Neuronal stem cell (in vitro differentiated cells): ENCODE results near the gene CD34.

Experiments
- DNase-seq: peaks from one replicate; pipeline ENCODE4 v3.0.0-alpha.2; 2013; ENCODE audit warnings: low spot score
- H2AFZ ChIP-seq: one replicate; pipeline ENCODE4 v1.6.1; 2013; ENCODE audit warnings: mild to moderate bottlenecking, low read length, inconsistent platforms
- H2AK5ac ChIP-seq: 2 replicates; pipeline ENCODE4 v1.6.1; 2013; ENCODE audit warnings: low read depth, mild to moderate bottlenecking, inconsistent platforms, low read length, moderate library complexity, mixed read lengths
- H2BK120ac ChIP-seq: 2 replicates; pipeline ENCODE4 v1.6.1; 2013; ENCODE audit warnings: low read depth, mild to moderate bottlenecking, inconsistent platforms, low read length, moderate library complexity, mixed read lengths
- H2BK12ac ChIP-seq: one replicate; pipeline ENCODE4 v1.6.1; 2013; ENCODE audit warnings: low read length, inconsistent platforms
- H2BK15ac ChIP-seq: 2 replicates; pipeline ENCODE4 v1.6.1; 2013; ENCODE audit warnings: mild to moderate bottlenecking, low read length, inconsistent platforms, mixed read lengths
- H2BK5ac ChIP-seq: one replicate; pipeline ENCODE4 v1.6.1; 2013; ENCODE audit warnings: inconsistent platforms, mild to moderate bottlenecking, low read length, moderate library complexity
- H3K14ac ChIP-seq: one replicate; pipeline ENCODE4 v1.6.1; 2013; ENCODE audit warnings: low read length, inconsistent platforms
- H3K18ac ChIP-seq: 2 replicates; pipeline ENCODE4 v1.6.1; 2013; ENCODE audit warnings: low read length, inconsistent platforms
- H3K23ac ChIP-seq: 2 replicates; pipeline ENCODE4 v1.6.1; 2013; ENCODE audit warnings: low read depth, mild to moderate bottlenecking, mixed read lengths, low read length, inconsistent platforms; ENCODE audit not compliant: poor library complexity
- H3K27ac ChIP-seq: replicated peaks from 3 replicates; pipeline ENCODE4 v1.5.1; 2013; ENCODE audit warnings: low read length, inconsistent platforms
- H3K27me3 ChIP-seq, 3 experiments: 2 replicates each; pipeline ENCODE4 v1.6.1; 2013; ENCODE audit warnings: low read length in 3 of 3, mild to moderate bottlenecking in 2 of 3, inconsistent platforms in 1 of 3, low read depth in 1 of 3, mixed read lengths in 1 of 3, moderate library complexity in 1 of 3; ENCODE audit not compliant: control insufficient read depth in 3 of 3, insufficient read depth in 3 of 3
- H3K36me3 ChIP-seq, 2 donors: replicated peaks in 1 of 2; 2 replicates each; pipeline ENCODE4 v1.6.1; 2013; ENCODE audit warnings: low read length in 2 of 2; ENCODE audit not compliant: control insufficient read depth in 2 of 2, insufficient read depth in 2 of 2
- H3K4ac ChIP-seq: 2 replicates; pipeline ENCODE4 v1.6.1; 2013; ENCODE audit warnings: inconsistent platforms, mild to moderate bottlenecking, low read length, moderate library complexity
- H3K4me1 ChIP-seq, 2 donors: 1 replicate in 1 of 2; 2 replicates in 1 of 2; pipeline ENCODE4 v1.6.1; 2013; ENCODE audit warnings: low read length in 2 of 2, low read depth in 1 of 2; ENCODE audit not compliant: control insufficient read depth in 2 of 2, insufficient read depth in 1 of 2
- H3K4me2 ChIP-seq: one replicate; pipeline ENCODE4 v1.6.1; 2013; ENCODE audit warnings: mild to moderate bottlenecking, low read length, inconsistent platforms; ENCODE audit not compliant: insufficient read depth, poor library complexity, severe bottlenecking
- H3K4me3 ChIP-seq, 2 donors: 2 replicates each; pipeline ENCODE4 v1.5.1; 2013; ENCODE audit warnings: low read length in 2 of 2, mild to moderate bottlenecking in 2 of 2, inconsistent platforms in 1 of 2, moderate library complexity in 1 of 2
- H3K79me1 ChIP-seq: one replicate; pipeline ENCODE4 v1.6.1; 2013; ENCODE audit warnings: low read depth, mild to moderate bottlenecking, inconsistent platforms, low read length, moderate library complexity
- H3K9ac ChIP-seq: one replicate; pipeline ENCODE4 v1.6.1; 2013; ENCODE audit warnings: mild to moderate bottlenecking, low read depth, low read length, inconsistent platforms; ENCODE audit not compliant: poor library complexity
- H3K9me3 ChIP-seq, 2 donors: replicated peaks in 1 of 2; 2 replicates each; pipeline versions ENCODE3 to v1.6.1; 2013; ENCODE audit warnings: low read length in 2 of 2, mild to moderate bottlenecking in 2 of 2, inconsistent platforms in 1 of 2, low read depth in 1 of 2, mixed read lengths in 1 of 2, moderate library complexity in 1 of 2; ENCODE audit not compliant: control insufficient read depth in 2 of 2, insufficient read depth in 1 of 2
- H4K8ac ChIP-seq: one replicate; pipeline ENCODE4 v1.6.1; 2013; ENCODE audit warnings: low read depth, mild to moderate bottlenecking, inconsistent platforms, low read length, moderate library complexity
- H4K91ac ChIP-seq: one replicate; pipeline ENCODE4 v1.6.1; 2013; ENCODE audit warnings: low read length, low read depth, mild to moderate bottlenecking, inconsistent platforms; ENCODE audit not compliant: poor library complexity
- WGBS, 2 donors: extraction: QIAGEN DNeasy Blood & Tissue Kit; methylation state at CpG; one replicate each; pipeline ENCODE4 v1.1.7; 2013; ENCODE audit warnings: missing lambda C conversion rate in 2 of 2, mixed read lengths in 1 of 2; ENCODE audit not compliant: insufficient read length in 2 of 2, insufficient replicate concordance in 1 of 2; ENCODE audit errors: extremely low coverage in 2 of 2; 5-methylcytosine and 5-hydroxymethylcytosine counted together

The CD34 gene

DNA sequence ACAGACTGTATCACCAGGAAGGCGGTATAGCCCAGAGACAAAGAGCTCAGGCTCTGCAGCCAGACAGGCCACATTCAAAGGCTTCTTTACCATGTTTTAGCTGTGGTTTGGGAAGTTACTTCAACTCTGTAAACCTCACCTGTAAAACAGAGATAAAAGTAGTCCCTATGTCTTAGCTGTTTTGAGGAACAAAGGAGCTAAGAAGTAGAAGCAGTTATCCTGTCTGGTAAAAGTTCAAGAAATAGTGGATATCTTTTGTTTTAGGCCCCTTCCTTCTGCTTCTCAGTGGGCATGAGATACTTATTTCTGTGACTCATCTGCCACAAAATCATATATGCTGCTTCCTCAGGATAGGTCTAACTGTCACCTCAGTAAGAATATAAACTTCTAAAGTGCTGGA is 6.5 kb downstream of the CD34 start:
- no peak for DNase-seq
- Histone ChIP-seq H3K27ac (no peak overlapping the region), H2AFZ (no peak overlapping the region), H2BK15ac (no peak overlapping the region), H4K8ac (no peak overlapping the region), H3K4ac (no peak overlapping the region), H3K4me1 (no peaks in the 10 kb centered on the region), H2BK12ac (no peak overlapping the region), H3K27me3 (peaks cover 0 to 31% (median 0%) of the 10 kb centered on the region in 3 experiments), H2BK5ac (no peak overlapping the region), H3K9me3 (no peaks in the 10 kb centered on the region), H3K4me2 (no peak overlapping the region), H2BK120ac (no peak overlapping the region), H3K18ac (no peak overlapping the region), H3K36me3 (no peaks in the 10 kb centered on the region), H3K23ac (no peak overlapping the region), H2AK5ac (no peak overlapping the region), H4K91ac (no peak overlapping the region), H3K4me3 (no peak overlapping the region), H3K9ac (no peak overlapping the region), H3K14ac (no peak overlapping the region), H3K79me1 (no peaks in the 10 kb centered on the region)
- no CpG with 5 or more reads among the region's 1 CpG for WGBS, 2 donors

DNA sequence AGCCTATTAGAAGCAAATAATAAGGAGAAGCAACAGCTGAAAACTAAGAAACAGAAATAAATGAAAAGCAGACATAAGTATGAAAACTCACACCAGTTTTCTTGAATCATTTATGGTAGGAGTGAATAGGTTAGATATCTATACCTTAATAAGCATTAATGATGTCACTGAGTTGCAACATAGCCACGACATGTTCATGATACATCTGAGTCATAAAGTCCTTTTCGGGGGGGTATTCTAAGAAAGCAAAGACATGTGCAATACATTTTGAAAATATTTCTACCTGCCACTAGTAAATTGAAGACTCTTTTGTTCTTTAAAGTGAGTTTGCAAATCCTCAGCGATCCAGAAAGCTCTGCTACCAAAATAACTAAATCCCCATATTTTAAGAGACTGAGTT is 7.2 kb downstream of the CD34 start:
- Histone ChIP-seq H3K4me2 (no peak overlapping the region), H3K23ac (no peak overlapping the region), H2AK5ac (no peak overlapping the region), H3K9ac (no peak overlapping the region), H3K27ac (no peak overlapping the region), H2BK15ac (no peak overlapping the region), H2BK12ac (no peak overlapping the region), H2AFZ (no peak overlapping the region), H4K8ac (no peak overlapping the region), H3K9me3 (no peaks in the 10 kb centered on the region), H3K27me3 (peaks cover 0 to 30% (median 0%) of the 10 kb centered on the region in 3 experiments), H3K4ac (no peak overlapping the region), H3K36me3 (no peaks in the 10 kb centered on the region), H3K4me3 (no peak overlapping the region), H2BK5ac (no peak overlapping the region), H2BK120ac (no peak overlapping the region), H3K4me1 (no peaks in the 10 kb centered on the region), H4K91ac (no peak overlapping the region), H3K18ac (no peak overlapping the region), H3K14ac (no peak overlapping the region), H3K79me1 (no peaks in the 10 kb centered on the region)
- WGBS, 2 donors: no CpG with 5 or more reads among the region's 3 CpGs
- no peak for DNase-seq

DNA sequence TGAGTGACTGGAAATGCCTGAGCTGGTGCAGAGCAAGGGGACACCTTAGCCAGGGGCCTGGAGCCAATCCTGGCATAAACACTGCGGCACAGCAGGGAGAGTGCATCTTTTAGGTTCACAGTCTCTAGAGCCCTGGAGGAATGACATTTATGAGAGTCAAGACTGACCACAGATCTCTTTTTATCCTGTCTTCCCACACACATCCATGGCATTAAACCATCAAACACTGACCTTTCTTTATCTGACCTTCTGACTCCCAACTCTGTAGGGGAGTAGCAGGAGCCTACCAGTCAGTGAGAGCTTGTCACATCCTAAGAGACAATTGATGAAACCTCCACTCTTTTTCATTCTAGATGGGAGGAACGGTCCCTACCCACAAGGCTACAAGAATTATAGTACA is 7.9 kb downstream of the CD34 start:
- Histone ChIP-seq H4K8ac (no peak overlapping the region), H2AFZ (no peak overlapping the region), H2BK12ac (no peak overlapping the region), H3K14ac (no peak overlapping the region), H3K4me2 (no peak overlapping the region), H3K36me3 (no peaks in the 10 kb centered on the region), H3K9me3 (no peaks in the 10 kb centered on the region), H3K27ac (no peak overlapping the region), H3K79me1 (no peaks in the 10 kb centered on the region), H2BK120ac (no peak overlapping the region), H3K4ac (no peak overlapping the region), H3K4me3 (no peak overlapping the region), H3K27me3 (peaks cover 0 to 33% (median 0%) of the 10 kb centered on the region in 3 experiments), H2AK5ac (no peak overlapping the region), H3K9ac (no peak overlapping the region), H2BK5ac (no peak overlapping the region), H2BK15ac (no peak overlapping the region), H3K18ac (no peak overlapping the region), H3K4me1 (no peaks in the 10 kb centered on the region), H4K91ac (no peak overlapping the region), H3K23ac (no peak overlapping the region)
- no peak for DNase-seq
- no CpG with 5 or more reads among the region's 2 CpGs for WGBS, 2 donors

DNA sequence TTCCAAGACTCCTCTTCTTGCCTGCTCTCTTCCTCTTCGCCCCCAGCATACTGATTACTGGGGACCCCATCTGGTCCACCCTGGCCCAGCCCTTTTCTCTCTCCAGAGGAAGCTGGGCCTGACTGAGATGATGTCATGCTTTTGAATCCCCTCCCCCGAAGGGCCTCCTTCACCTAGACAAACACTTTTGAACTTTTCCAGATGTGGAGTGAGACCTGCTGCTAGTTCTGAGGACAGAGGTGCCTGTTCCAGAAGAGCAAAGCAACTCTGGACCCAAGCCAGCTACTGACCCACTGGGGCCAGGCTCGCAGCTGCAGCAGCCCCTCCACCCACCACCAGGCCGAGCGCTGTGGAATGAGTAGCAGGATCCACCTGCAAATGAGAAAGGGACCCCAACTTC is 8.4 kb downstream of the CD34 start:
- H3K27ac ChIP-seq: no peak overlapping the region
- no peaks in the 10 kb centered on the region for H3K9me3 ChIP-seq
- no peak overlapping the region for H3K14ac ChIP-seq
- no peak overlapping the region for H2BK12ac ChIP-seq
- no peak overlapping the region for H3K18ac ChIP-seq
- peak overlapping the region; percentile 6 for H3K9ac ChIP-seq
- H3K27me3 ChIP-seq: peaks cover 0 to 33% (median 0%) of the 10 kb centered on the region in 3 experiments
- H2AK5ac ChIP-seq: no peak overlapping the region
- H3K4ac ChIP-seq: no peak overlapping the region
- H3K4me1 ChIP-seq: no peaks in the 10 kb centered on the region
- no peak overlapping the region for H3K4me2 ChIP-seq
- peak overlapping the region; percentile 28 for H2BK15ac ChIP-seq
- H2BK5ac ChIP-seq: no peak overlapping the region
- no peak overlapping the region for H3K4me3 ChIP-seq
- H3K23ac ChIP-seq: no peak overlapping the region
- no peaks in the 10 kb centered on the region for H3K79me1 ChIP-seq
- H2AFZ ChIP-seq: no peak overlapping the region
- H3K36me3 ChIP-seq: no peaks in the 10 kb centered on the region
- no peak overlapping the region for H4K8ac ChIP-seq
- no peak overlapping the region for H4K91ac ChIP-seq
- no peak for DNase-seq
- no peak overlapping the region for H2BK120ac ChIP-seq
- WGBS, 2 donors: no CpG with 5 or more reads among the region's 5 CpGs
